ENCODE measurements around the gene TMEM51.

TMEM51 gene

GRCh38 chr1:15246960-15247614, 93.5 kb downstream of the TMEM51 start, which contains the start of gene FHAD1:
Gene FHAD1 (plus strand): TSS chr1:15247223. CDS start chr1:15251785, 4,562 bp downstream.
- no peak for DNase-seq (ENCODE audit: low read depth)

DNA sequence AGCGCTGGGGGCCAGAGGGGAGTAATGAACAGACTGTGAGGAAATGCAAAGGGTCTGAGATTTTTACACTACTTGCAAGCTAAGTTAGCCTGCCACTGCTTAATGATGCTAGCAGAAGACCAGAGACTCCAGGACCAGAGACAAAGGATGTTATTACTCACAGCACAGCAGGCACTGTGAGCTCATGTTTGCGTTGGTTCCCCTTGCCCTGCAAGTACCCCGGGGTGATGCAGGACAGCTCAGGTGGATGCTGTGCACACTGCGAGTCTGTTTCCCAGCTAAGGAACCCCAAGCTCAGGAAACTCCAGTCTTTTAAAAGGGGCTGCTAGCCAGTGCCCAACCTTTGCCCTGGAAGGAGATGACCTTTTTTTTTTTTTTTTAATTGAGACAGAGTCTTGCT, 94.7 kb downstream of the TMEM51 start:
- no peak for DNase-seq (ENCODE audit: low read depth)

GRCh38 chr1:15249081-15249480, 95.5 kb downstream of the TMEM51 start:
- DNase-seq (ENCODE audit: low read depth): peak; percentile 21

DNA sequence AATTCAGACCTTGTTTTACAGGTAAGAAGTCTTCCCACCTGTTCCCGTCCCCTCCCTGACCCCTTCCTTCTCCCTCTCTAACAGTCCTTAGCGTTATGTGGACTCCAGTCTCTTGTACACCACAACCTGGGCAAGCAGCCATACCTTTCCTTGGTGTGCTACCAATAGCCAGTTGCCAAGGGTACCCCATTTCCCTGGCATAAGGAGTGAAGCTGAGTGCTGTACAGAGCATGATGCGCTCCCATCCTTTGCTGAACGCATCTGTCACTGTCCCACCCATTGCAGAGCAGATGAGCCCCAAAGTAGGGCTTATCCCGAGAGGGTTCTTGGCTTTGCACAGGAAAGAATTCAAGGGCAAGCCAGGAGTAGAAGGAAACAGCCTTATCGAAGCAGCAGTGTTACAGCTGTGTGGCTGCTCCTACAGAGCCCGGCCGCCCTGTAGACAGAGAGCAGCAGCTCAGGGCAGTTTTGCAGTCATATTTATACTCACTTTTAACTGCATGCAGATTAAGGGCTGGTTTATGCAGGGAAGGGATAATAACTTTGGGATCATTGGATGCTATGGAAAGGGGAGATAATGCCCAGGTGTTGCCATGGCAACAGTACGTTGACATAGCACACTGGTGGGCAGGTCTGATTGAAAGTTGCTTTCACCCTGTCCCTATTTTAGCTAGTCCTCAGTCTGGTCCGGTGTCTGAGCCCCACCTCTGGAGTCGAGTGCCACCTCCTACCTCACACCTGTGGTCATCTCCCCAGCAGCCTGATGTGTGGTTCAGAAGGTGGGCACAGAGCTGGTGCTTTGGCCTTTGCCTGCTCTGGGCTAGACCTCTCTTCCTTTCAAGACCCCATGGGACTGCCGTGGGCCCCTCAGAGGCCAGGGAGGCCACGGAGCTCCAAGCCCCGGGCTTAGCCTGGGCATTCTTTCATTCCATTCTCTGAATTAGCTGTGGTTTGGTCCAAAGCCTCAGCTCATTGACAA, 98.6 kb downstream of the TMEM51 start:
- no peak for DNase-seq (ENCODE audit: low read depth)

GRCh38 chr1:15254559-15254958, 101.0 kb downstream of the TMEM51 start:
- DNase-seq (ENCODE audit: low read depth): no peak

- DNase-seq (ENCODE audit: low read depth): no peak
Measured at GRCh38 chr1:15255582-15256149, 102.1 kb downstream of the TMEM51 start.

GRCh38 chr1:15256584-15256983, 103.0 kb downstream of the TMEM51 start:
- DNase-seq (ENCODE audit: low read depth): no peak

GRCh38 chr1:15257309-15257708, 103.8 kb downstream of the TMEM51 start:
- DNase-seq (ENCODE audit: low read depth): no peak

- DNase-seq (ENCODE audit: low read depth): no peak
Measured at GRCh38 chr1:15258833-15259621, 105.5 kb downstream of the TMEM51 start.

DNA sequence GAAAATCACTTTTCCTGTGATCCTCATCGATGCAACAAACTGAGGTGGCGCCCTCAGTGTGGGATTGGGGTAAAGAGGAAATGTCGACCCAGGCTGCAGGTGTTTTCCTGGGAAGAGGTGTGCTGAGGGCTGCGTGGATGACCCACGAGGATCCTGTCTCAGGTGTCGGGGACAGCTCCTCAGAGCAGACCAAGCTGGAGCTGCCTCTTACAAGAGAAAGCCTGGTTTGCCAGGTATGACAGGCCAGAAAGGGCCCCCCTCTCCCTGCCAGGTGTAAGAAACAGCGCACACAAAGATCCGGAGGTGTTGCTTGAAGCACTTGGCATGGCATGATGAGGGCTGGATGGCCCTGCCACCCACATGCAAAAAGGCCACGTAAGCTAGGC, 106.1 kb downstream of the TMEM51 start:
- no peak for DNase-seq (ENCODE audit: low read depth)

GRCh38 chr1:15260418-15261154, 107.0 kb downstream of the TMEM51 start:
- no peak for DNase-seq (ENCODE audit: low read depth)

GRCh38 chr1:15261155-15262002, 107.8 kb downstream of the TMEM51 start:
- no peak for DNase-seq (ENCODE audit: low read depth)

DNA sequence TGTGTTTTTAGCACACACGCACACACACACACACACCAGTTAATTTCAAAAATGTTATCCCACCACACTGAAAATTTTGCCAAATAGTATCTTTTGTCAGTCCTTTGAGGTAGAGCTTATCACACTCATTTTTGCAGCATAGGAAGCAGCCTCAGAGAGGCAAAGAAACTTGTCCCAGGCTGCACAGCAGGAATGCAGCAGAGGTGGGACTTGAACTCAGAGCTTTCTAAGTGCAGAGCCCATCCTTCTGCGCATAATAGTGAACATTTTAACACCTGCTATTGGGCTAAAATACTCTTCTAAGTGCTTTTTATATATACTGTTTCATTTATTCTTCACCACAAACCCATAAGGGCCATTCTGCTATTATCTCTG, 108.4 kb downstream of the TMEM51 start:
- DNase-seq (ENCODE audit: low read depth): no peak

- DNase-seq (ENCODE audit: low read depth): no peak
Measured at GRCh38 chr1:15262706-15263105, 109.2 kb downstream of the TMEM51 start.

GRCh38 chr1:15264769-15265168, 111.2 kb downstream of the TMEM51 start:
- DNase-seq (ENCODE audit: low read depth): no peak
